Lung microvascular endothelial cell (primary cell): Measurements from ENCODE around the gene SLC22A12. TPM values are rescaled to one million over a fixed set of nuclear protein-coding genes. Genes with fewer than 3 reads are reported as not detected.
"Not testable (repeated sequence)": the region's sequence is repeated elsewhere in the genome, so short reads cannot be mapped to it uniquely, and the experiment has no call there.

Experiments used
- DNase-seq, 2 donors: peaks; one replicate each; pipeline versions ENCODE4 v3.0.0 to v3.0.0-alpha.2; 2010; ENCODE audit warnings: low read depth in 2 of 2
- total RNA-seq: library from RNA; depleted of rRNA; stranded (reverse); fragments of >200 nt; gene quantifications from 2 replicates; pipeline ENCODE4 v1.2.1, GENCODE V29; 2014

The SLC22A12 gene
- total RNA-seq: not detected in 2 replicates

GRCh38 chr11:64590763-64591221, at the start of gene SLC22A12:
SLC22A12 (plus strand) TSS chr11:64591220; CDS start chr11:64591557, 337 bp downstream.
- DNase-seq: no peak

DNA sequence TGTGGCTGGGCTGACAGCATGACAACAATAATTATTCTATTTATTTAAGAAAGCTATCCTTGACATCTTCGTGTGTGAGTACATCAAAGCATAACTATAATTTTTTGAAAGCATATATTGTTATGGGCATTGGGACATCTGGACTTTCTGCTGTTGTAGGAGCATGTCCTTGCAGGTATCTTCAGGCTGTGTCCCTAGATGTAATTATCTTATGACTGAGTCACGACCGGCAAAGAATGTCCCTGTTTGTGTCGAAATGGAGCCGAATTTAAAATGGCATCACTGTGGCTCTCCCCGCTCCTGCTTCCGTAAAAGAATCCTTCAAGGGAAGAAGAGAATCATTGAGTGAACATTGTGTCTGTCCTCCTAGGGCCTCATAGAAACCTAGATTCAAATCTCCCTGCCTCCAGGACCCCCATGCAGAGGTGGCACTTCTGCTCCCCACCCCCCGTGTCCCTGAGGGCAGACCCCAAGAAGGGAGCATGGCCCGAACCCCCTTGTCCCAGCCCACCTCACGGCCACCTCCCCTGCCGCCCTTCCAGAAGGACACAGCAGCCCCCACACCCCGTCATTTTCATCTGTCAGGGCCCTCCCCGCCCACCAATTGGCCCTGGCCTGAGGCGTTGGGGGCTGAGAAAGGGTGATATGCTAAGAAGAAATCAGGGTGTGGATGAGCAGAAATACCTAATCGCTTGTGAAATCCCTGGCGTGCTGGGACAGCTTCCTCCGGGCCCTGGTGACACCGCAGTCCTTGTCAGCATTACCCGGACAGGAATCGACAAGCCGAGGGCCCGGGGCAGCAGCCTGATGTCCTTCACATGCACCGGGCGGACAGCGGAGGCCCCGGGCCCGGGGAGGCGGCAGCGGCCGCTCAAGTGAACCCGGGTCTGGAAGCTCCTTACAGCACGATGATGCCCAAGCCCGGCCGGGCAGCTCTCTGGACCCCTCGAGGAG, 48.6 kb upstream of the SLC22A12 start:
- DNase-seq: no peak

- no peak for DNase-seq
Observed at GRCh38 chr11:64543818-64544217, 47.2 kb upstream of the SLC22A12 start.

DNA sequence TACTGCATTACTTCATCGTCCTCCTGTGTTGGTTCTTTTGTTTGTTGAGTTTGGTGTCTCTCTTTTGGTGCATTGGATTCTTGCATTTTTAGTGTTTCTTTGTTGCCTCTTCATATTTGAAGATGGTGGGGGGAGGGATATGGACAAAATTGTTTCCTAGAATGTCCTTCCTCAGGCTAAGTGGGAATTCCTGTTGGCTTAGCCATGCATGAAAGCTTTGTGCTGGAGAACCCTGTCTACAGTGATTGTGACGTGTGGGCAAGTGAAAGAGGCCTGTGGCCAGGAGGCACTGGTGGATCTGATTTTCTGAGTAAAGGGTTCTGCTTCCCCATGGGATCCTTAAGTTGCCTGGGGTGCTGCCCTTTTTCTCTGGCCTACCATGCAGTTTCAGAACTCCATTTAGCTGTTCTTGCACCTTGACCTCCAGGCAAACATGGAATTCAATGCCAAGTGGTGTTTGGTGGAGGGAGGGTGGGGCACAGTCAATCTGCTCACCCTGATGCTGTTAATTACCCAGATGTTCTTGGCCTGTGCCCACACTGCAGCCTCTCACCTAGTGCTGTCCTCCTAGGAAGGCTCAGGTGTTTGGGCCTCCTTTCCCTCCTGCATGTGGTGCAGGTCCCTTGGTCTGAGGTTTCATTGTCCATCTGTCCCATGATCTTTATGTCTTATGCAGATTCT, 46.3 kb upstream of the SLC22A12 start:
- no peak for DNase-seq

- DNase-seq: peak; percentile 61 to 89
Observed at GRCh38 chr11:64545619-64546018, 45.4 kb upstream of the SLC22A12 start.

- no peak for DNase-seq
Observed at GRCh38 chr11:64546176-64546575, 44.8 kb upstream of the SLC22A12 start.

- DNase-seq: no peak
Observed at GRCh38 chr11:64546600-64546999, 44.4 kb upstream of the SLC22A12 start.

DNA sequence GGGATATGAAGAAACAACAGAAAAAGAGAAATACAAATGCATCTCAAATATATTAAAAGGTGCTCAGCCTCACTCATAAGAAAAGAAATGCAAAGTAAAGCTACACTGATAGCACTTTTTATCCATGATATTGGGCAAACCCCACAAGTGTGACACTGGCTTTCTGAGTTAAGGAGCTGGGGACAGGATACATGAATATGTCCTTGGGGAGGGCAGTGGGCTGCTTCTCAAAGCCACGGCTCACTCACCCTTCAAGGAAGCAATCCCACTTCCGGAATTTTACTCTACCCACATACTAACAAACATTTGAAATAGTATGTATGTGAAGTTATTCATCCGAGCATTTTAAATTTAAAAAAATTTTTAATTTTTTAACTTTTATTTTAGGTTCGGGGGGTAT, 41.1 kb upstream of the SLC22A12 start:
- no peak for DNase-seq

DNA sequence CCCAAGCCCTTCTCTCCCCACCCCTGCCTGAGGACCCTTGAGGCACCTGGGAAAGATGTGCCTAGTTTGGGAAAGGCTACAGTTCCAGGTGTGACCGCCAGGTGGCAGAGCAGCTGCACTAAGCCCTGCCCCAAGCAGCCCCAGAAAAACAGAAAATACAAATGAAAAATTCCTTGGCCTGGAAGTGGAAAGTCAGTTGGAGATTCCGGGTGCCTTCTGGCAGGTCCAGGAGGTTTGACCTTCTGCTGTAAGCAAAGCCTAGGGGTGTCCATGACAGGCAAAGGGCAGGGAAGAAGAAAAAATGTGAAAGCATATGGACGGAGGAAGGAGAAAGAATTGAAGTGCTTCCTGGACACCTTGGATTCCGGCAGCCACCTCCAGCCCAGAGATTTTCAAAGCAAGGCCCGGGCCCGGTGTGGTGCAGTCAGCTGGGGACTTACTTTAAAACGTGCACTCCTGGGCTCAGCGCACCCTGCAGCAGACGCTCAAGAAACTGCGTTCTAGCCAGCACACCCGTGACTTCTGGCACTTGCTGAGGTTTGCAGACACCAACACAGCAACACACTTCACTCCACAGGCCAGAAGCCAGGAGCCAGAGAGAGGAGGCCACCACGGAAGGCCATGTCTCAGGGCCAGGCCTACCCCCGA, 37.3 kb upstream of the SLC22A12 start:
- DNase-seq: peak; percentile 52 to 67

- DNase-seq: no peak
Observed at GRCh38 chr11:64556044-64556720, 34.8 kb upstream of the SLC22A12 start.

- no peak for DNase-seq
Observed at GRCh38 chr11:64556721-64557250, 34.2 kb upstream of the SLC22A12 start.

DNA sequence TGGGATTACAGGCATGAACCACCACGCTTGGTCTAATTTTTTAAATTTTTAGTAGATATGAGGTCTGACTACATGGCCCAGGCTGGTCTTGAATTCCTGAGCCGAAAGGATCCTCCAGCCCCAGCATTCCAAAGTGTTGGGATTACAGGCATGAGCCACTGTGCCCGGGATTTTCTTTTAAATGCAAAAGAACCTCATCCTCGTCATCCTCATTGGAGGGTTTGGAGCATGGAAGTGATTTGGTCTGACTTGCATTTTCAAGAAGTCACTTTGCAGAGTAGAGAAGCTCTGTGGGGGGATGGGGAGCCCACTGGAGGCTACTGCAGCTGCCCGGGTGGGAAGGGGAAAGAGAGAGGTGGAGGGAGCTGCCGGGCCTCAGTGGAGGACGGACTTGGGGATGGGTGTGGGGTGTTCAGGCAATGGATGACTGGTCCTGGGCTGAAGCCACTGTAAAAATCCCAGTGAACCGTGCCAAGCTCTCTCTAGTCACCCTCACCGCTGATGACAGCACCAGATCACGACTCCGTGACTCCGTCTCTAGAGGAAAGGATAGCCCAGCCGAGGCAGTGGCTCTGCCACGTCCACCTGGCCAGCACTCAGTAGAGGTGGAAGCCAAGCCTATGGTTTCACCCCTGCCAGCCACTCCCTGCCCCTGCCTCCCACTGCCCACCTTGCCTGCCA, 32.8 kb upstream of the SLC22A12 start:
- no peak for DNase-seq

- DNase-seq: no peak
Observed at GRCh38 chr11:64558869-64559268, 32.2 kb upstream of the SLC22A12 start.

DNA sequence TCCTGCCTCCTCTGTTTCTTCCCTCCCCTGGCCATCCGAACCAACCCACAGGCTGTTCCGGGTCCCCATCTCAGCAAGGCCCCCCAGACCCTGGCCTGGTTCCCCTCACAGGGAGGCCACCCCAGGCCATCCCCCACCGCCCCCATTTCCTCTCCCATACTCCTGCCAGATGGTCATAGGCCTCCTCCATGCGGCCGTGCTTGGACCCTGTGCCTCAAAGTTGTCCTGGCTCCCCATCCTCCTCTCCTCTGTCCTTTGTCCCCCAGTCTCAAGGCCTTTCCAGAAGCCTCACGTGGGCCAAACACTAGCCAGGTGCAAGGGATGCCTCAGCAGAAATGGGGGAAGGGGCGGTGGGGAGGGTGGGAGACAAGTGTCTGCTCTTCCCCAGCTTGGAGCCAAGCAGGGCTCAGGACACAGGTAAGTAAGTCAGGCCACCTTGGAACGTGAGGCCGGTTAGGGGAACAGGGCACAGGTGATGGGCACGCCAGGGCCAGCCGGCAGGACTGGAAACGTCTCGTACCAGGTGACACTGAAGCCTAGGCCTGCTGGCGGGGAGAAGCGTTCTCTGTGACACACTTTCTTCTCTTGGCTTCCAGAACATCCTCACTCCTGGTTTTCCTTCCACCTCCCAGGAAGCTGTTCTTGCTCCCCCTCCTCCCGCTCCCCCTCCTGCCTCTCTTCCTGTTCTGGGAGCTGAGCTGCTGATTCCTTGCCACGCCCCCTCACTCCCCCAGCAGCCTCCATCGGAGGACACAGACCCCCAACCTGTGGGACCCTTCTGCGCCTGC, 31.5 kb upstream of the SLC22A12 start:
- no peak for DNase-seq

DNA sequence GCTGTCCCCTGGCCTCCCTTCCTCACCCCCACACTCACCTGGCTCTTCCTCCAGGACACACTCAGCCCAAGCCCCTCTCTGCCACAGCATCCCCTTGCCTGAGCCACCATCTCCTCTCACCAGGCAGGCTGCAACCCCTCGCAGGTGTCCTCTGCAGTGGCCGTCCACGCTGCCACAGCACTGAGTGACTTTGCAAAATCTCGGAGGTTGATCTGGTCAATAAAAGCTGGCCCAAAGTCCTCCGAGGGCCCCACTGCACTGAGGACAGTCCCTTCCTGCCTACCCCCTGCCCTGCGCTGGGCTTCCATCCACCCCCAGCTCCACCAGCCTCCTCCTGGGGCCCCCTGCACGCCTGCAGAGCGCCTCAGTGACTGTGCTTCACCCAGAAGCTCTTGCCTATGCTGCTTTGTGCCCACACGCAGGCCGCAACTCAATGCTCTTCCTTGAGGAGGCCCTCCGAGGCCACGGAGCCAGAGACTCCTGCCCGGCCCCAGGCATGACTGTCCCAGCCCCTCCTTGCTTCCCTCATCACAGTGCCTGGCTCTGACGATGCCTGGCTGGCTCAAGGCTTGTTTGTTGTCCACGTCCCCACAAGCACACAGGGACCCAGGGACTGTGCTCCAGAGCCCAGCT, 30.8 kb upstream of the SLC22A12 start:
- DNase-seq: no peak

DNA sequence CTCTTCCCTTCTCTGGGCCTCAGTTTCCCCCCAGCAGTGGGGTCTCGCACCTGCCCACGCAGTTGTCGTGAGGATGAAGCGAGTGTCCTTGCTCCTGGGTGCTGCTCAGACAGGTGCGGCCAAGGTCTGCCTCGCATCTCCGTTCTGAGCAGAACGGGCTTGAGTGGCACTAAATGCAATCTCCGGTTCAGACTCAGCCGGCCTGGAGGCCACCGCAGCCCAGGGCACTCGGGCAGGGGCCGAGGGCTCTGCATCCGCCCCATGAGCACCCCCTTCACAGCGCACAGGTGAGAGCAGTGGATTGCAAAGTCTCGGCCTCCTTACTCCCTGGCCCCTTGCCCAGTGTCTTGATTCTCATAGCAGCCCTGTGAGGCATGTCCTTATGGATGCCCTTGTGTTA, 30.1 kb upstream of the SLC22A12 start:
- DNase-seq: no peak

GRCh38 chr11:64561429-64561828, 29.6 kb upstream of the SLC22A12 start:
- not testable (repeated sequence) for DNase-seq

DNA sequence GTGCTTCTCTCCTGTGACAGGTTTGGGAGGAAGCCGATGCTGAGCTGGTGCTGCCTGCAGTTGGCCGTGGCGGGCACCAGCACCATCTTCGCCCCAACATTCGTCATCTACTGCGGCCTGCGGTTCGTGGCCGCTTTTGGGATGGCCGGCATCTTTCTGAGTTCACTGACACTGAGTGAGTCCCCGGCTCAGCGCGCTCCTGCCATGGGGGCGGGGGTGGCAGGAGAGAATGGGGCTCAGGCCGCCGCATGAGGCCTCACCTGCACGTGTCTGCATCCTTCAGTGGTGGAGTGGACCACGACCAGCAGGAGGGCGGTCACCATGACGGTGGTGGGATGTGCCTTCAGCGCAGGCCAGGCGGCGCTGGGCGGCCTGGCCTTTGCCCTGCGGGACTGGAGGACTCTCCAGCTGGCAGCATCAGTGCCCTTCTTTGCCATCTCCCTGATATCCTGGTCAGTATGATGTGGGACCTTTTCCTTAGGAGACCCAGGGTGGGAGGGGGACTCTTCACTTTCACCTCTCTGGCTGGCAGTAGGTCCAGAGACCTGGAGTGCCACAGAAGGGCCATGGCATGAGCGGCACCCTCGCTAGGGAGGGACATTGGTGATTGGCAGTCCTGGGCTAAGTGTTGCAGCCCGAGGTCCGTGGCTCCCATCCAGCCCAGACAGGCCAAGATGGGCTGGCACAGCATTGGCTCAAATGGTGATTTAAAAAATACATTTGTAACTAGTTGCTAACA, 28.9 kb upstream of the SLC22A12 start:
- DNase-seq: no peak
